MM.1S (cell line): ENCODE measurements around the gene ZNF618.

Experiments
- DNase-seq: peaks from one replicate; pipeline ENCODE4 v3.0.0-alpha.2; 2015
- H2AFZ ChIP-seq: fragments of 300-600 bp; sonication (generic); 2 replicates; pipeline ENCODE4 v1.6.0; 2016; ENCODE audit warnings: antibody characterized with exemption, low read length
- H3F3A ChIP-seq: fragments of 300-600 bp; sonication (generic); 2 replicates; pipeline ENCODE4 v1.6.1; 2016; ENCODE audit warnings: mild to moderate bottlenecking, antibody characterized with exemption, low read length, moderate library complexity, mixed read lengths; ENCODE audit not compliant: insufficient read depth
- H3K27ac ChIP-seq: fragments of 300-600 bp; sonication (generic); 2 replicates; pipeline ENCODE4 v1.5.1; 2016; ENCODE audit warnings: mild to moderate bottlenecking, low read length
- H3K27me3 ChIP-seq: fragments of 300-600 bp; sonication (generic); replicated peaks from 2 replicates; pipeline ENCODE4 v1.6.0; 2016; ENCODE audit warnings: low read length; ENCODE audit not compliant: insufficient read depth
- H3K36me3 ChIP-seq: fragments of 300-600 bp; sonication (generic); replicated peaks from 2 replicates; pipeline ENCODE4 v1.6.1; 2016; ENCODE audit warnings: mild to moderate bottlenecking, low read length, mixed read lengths; ENCODE audit not compliant: insufficient read depth
- H3K4me1 ChIP-seq: fragments of 300-600 bp; sonication (generic); 2 replicates; pipeline ENCODE4 v1.6.1; 2016; ENCODE audit warnings: low read length, mixed read lengths
- H3K4me2 ChIP-seq: fragments of 300-600 bp; sonication (generic); 2 replicates; pipeline ENCODE4 v1.6.0; 2016; ENCODE audit warnings: low read depth, low read length
- H3K4me3 ChIP-seq: fragments of 300-600 bp; sonication (generic); 2 replicates; pipeline ENCODE4 v1.5.1; 2016; ENCODE audit warnings: low read length, mixed read lengths
- H3K79me2 ChIP-seq: fragments of 300-600 bp; sonication (generic); 2 replicates; pipeline ENCODE4 v1.6.1; 2016; ENCODE audit warnings: mixed run types, low read length, mixed read lengths
- H3K9ac ChIP-seq: fragments of 300-600 bp; sonication (generic); 2 replicates; pipeline ENCODE4 v1.6.1; 2016; ENCODE audit warnings: low read length, mixed read lengths
- H3K9me2 ChIP-seq: fragments of 300-600 bp; sonication (generic); replicated peaks from 2 replicates; pipeline ENCODE4 v1.6.1; 2016; ENCODE audit warnings: mild to moderate bottlenecking, low read length, mixed read lengths; ENCODE audit not compliant: insufficient read depth
- H3K9me3 ChIP-seq: fragments of 300-600 bp; sonication (generic); replicated peaks from 2 replicates; pipeline ENCODE4 v1.6.1; 2016; ENCODE audit warnings: mild to moderate bottlenecking, low read length, mixed read lengths; ENCODE audit not compliant: insufficient read depth
- H4K20me1 ChIP-seq: fragments of 300-600 bp; sonication (generic); 2 replicates; pipeline ENCODE4 v1.6.1; 2016; ENCODE audit warnings: mild to moderate bottlenecking, low read length, moderate library complexity, mixed read lengths; ENCODE audit not compliant: insufficient read depth
- EZH2 ChIP-seq: fragments of 300-600 bp; sonication (generic); optimal IDR thresholded peaks from 2 replicates; pipeline ENCODE3; 2017; ENCODE audit warnings: low read depth, mild to moderate bottlenecking, antibody characterized with exemption, low read length, mixed read lengths
- EZH2phosphoT487 ChIP-seq: fragments of 300-600 bp; sonication (generic); IDR thresholded peaks from 2 replicates; pipeline ENCODE4 v1.6.1; 2018; ENCODE audit warnings: antibody characterized with exemption, low read length
- TF ChIP-seq, protein P1 (sequence below): fragments of 300-600 bp; sonication (generic); IDR thresholded peaks from 2 replicates; pipeline ENCODE4 v1.5.1; 2016; ENCODE audit warnings: antibody characterized with exemption, low read length, mixed read lengths

Gene ZNF618

DNA sequence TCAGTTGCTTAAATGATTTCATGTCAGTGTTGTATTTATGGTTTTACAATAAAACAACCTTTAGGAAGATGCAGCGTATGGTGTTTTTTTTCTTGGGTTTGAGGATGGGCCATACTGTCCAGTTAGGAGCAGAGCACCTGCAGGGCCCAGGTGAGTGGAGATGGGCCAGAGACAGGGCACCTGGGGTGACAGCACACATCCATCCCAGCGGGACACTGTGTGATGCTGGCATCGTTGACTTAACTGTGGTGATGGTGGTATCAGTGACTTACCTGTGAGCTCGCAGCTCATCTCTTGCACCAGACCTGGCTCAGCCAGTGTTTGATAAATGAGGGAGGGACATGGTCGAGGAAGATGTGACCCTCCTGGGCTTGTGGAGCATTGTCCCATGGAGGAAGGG is 180.4 kb downstream of the ZNF618 start:
- Histone ChIP-seq H3K4me3 (peak overlapping the region; percentile 49; the same call in 1 of the 2 replicates), H3F3A (no peaks in the 10 kb centered on the region), H3K9me2 (no peaks in the 10 kb centered on the region), H3K9me3 (no peaks in the 10 kb centered on the region), H3K9ac (no peak overlapping the region; the same call in 1 of the 2 replicates), H3K27me3 (no peaks in the 10 kb centered on the region), H3K27ac (no peak overlapping the region), H3K36me3 (no peaks in the 10 kb centered on the region), H2AFZ (peak overlapping the region; percentile 28; the same call in 1 of the 2 replicates), H4K20me1 (no peaks in the 10 kb centered on the region), H3K4me2 (peak overlapping the region; percentile 58), H3K79me2 (no peaks in the 10 kb centered on the region), H3K4me1 (no peaks in the 10 kb centered on the region)
- TF ChIP-seq, protein P1, sequence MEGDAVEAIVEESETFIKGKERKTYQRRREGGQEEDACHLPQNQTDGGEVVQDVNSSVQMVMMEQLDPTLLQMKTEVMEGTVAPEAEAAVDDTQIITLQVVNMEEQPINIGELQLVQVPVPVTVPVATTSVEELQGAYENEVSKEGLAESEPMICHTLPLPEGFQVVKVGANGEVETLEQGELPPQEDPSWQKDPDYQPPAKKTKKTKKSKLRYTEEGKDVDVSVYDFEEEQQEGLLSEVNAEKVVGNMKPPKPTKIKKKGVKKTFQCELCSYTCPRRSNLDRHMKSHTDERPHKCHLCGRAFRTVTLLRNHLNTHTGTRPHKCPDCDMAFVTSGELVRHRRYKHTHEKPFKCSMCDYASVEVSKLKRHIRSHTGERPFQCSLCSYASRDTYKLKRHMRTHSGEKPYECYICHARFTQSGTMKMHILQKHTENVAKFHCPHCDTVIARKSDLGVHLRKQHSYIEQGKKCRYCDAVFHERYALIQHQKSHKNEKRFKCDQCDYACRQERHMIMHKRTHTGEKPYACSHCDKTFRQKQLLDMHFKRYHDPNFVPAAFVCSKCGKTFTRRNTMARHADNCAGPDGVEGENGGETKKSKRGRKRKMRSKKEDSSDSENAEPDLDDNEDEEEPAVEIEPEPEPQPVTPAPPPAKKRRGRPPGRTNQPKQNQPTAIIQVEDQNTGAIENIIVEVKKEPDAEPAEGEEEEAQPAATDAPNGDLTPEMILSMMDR, result no peak
- TF ChIP-seq EZH2phosphoT487, result no peak
- no peak for TF ChIP-seq EZH2
- no peak for DNase-seq

- no peaks in the 10 kb centered on the region for H3K4me1 ChIP-seq
- no peaks in the 10 kb centered on the region for H3F3A ChIP-seq
- no peaks in the 10 kb centered on the region for H3K27me3 ChIP-seq
- no peak for TF ChIP-seq EZH2
- TF ChIP-seq, protein P1, result no peak
- TF ChIP-seq EZH2phosphoT487, result no peak
- H3K4me3 ChIP-seq, result no peak overlapping the region
- no peaks in the 10 kb centered on the region for H3K79me2 ChIP-seq
- no peak overlapping the region for H3K27ac ChIP-seq
- no peak for DNase-seq
- H3K36me3 ChIP-seq, result no peaks in the 10 kb centered on the region
- no peaks in the 10 kb centered on the region for H3K9me3 ChIP-seq
- H3K9me2 ChIP-seq, result no peaks in the 10 kb centered on the region
- H3K9ac ChIP-seq, result no peak overlapping the region
- no peak overlapping the region for H3K4me2 ChIP-seq
- no peaks in the 10 kb centered on the region for H4K20me1 ChIP-seq
- H2AFZ ChIP-seq, result no peak overlapping the region
Measured at GRCh38 chr9:114057161-114057885, 181.2 kb downstream of the ZNF618 start.

GRCh38 chr9:114058688-114059046 is 182.6 kb downstream of the ZNF618 start:
- Histone ChIP-seq H3K4me2 (no peak overlapping the region), H3K4me3 (no peak overlapping the region), H3F3A (no peaks in the 10 kb centered on the region), H2AFZ (no peak overlapping the region), H4K20me1 (no peaks in the 10 kb centered on the region), H3K9me2 (no peaks in the 10 kb centered on the region), H3K9me3 (no peaks in the 10 kb centered on the region), H3K79me2 (no peaks in the 10 kb centered on the region), H3K27me3 (no peaks in the 10 kb centered on the region), H3K4me1 (no peaks in the 10 kb centered on the region), H3K27ac (no peak overlapping the region), H3K9ac (no peak overlapping the region), H3K36me3 (no peaks in the 10 kb centered on the region)
- TF ChIP-seq, protein P1, result no peak
- TF ChIP-seq EZH2phosphoT487 (no peak), EZH2 (no peak)
- DNase-seq, result no peak
